ENCODE measurements around the gene SERPINB5. TPM values are rescaled to one million over a fixed set of nuclear protein-coding genes. Genes with fewer than 3 reads are reported as not detected.

The SERPINB5 gene
- total and polyA plus RNA-seq, 2 of the 13 experiments (the other 11 are each of a cell fraction or from before 2014, with no cell fraction given), result not detected

DNA sequence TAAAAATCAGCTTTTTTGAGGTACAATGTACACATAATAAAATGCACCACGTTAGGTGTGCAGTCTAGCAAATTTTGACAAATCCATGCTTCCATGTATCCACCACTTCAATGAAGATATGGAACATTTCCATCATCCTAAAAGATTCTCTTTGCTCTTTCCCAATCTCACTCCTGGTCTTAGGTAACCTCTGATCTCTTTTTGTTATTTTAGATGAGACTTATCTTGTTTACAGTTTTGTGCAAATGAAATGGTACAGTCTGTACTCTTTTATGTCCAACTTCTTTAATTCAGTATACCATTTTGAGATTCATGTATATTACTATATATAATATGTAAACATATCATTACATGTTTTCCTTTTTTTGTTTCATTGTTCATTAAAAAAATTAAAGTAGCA, 16.3 kb upstream of the SERPINB5 start (continued):
- TF ChIP-seq, protein P1, sequence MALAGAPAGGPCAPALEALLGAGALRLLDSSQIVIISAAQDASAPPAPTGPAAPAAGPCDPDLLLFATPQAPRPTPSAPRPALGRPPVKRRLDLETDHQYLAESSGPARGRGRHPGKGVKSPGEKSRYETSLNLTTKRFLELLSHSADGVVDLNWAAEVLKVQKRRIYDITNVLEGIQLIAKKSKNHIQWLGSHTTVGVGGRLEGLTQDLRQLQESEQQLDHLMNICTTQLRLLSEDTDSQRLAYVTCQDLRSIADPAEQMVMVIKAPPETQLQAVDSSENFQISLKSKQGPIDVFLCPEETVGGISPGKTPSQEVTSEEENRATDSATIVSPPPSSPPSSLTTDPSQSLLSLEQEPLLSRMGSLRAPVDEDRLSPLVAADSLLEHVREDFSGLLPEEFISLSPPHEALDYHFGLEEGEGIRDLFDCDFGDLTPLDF (CRISPR knock-in tag; IDR thresholded peaks at IDR 0.05), result no peak

GRCh38 chr18:63464434-63464833, 12.3 kb upstream of the SERPINB5 start:
- intact Hi-C loops (cut with micrococcal nuclease; ENCODE audit: unreplicated experiment), result no loop called here
- DNase-seq (ENCODE audit: low spot score) (no peak), ATAC-seq (no peak), FAIRE-seq (no peak)
- Histone ChIP-seq H3K36me3 (replicated peaks in 1 of 2; ENCODE audit: control insufficient read depth in 1 of 2, insufficient read depth in 2 of 2, low read length in 2 of 2) (no peaks in the 10 kb centered on the region), H3K4me2 (ENCODE audit: low read depth, low read length) (no peak overlapping the region), H4K20me1 (ENCODE audit: insufficient read depth, low read length) (no peaks in the 10 kb centered on the region), H3K79me2 (ENCODE audit: insufficient read depth, low read length) (no peaks in the 10 kb centered on the region), H3K9ac (ENCODE audit: insufficient read depth, low read depth, low read length) (no peak overlapping the region), H2AFZ (ENCODE audit: low read length) (no peak overlapping the region), H3K27me3 (ENCODE audit: control insufficient read depth in 1 of 2, insufficient read depth in 2 of 2, low read length in 2 of 2) (no peaks in the 10 kb centered on the region), H3K4me3 (replicated peaks in 1 of 3; ENCODE audit: insufficient read depth in 1 of 3, low read depth in 2 of 3, low read length in 3 of 3) (no peak overlapping the region), H3K9me3 (ENCODE audit: low read length) (no peaks in the 10 kb centered on the region), H3K27ac (ENCODE audit: extremely low read length, insufficient read depth, low read length) (no peak overlapping the region), H3K4me1 (ENCODE audit: insufficient read depth, low read length) (no peaks in the 10 kb centered on the region)
- CTCF ChIA-PET (ENCODE audit: low intra/inter-chr PET ratio, low total read pairs), result no interaction called here
- in situ Hi-C loops (cut with HindIII; ENCODE audit: extremely low pct_ligation_motif_present, low pct_unique_long_range_greater_than_20kb), result no loop called here
- POLR2A ChIA-PET, result no interaction called here
- no TSS peak for BruUV-seq (replicated peaks)
- peak; percentile 95 to 96 for TF ChIP-seq MAFK (conservative IDR thresholded peaks at IDR 0.05 in 1 of 2, IDR thresholded peaks at IDR 0.05 in 1 of 2; ENCODE audit: low read length in 2 of 2)
- peak; percentile 96 for TF ChIP-seq MAFF (IDR thresholded peaks at IDR 0.05; ENCODE audit: low read depth, low read length)
- TF ChIP-seq ZNF432 (CRISPR knock-in tag; IDR thresholded peaks at IDR 0.05; ENCODE audit: borderline replicate concordance), result no peak
- TF ChIP-seq NFE2L2 (IDR thresholded peaks at IDR 0.05; ENCODE audit: low read length), result 0 out of 2 replicates have a peak, but pooled peaks have one; percentile 28
- WGBS (ENCODE audit: low lambda C conversion rate), result 2% methylated on average over 2 of the region's 2 CpGs

GRCh38 chr18:63465059-63465458, 11.7 kb upstream of the SERPINB5 start:
- 0% methylated on average over 2 of the region's 2 CpGs for WGBS (ENCODE audit: low lambda C conversion rate)
- ChIA-PET CTCF (ENCODE audit: low intra/inter-chr PET ratio, low total read pairs) (no interaction called here), POLR2A (no interaction called here)
- no peak overlapping the region for H3K4me2 ChIP-seq (ENCODE audit: low read depth, low read length)
- H3K27me3 ChIP-seq (ENCODE audit: control insufficient read depth in 1 of 2, insufficient read depth in 2 of 2, low read length in 2 of 2), result no peaks in the 10 kb centered on the region
- H3K36me3 ChIP-seq (replicated peaks in 1 of 2; ENCODE audit: control insufficient read depth in 1 of 2, insufficient read depth in 2 of 2, low read length in 2 of 2), result no peaks in the 10 kb centered on the region
- ATAC-seq, result no peak
- no peaks in the 10 kb centered on the region for H4K20me1 ChIP-seq (ENCODE audit: insufficient read depth, low read length)
- no peak overlapping the region for H2AFZ ChIP-seq (ENCODE audit: low read length)
- no peak for DNase-seq (ENCODE audit: low spot score)
- FAIRE-seq, result no peak
- H3K79me2 ChIP-seq (ENCODE audit: insufficient read depth, low read length), result no peaks in the 10 kb centered on the region
- no peaks in the 10 kb centered on the region for H3K9me3 ChIP-seq (ENCODE audit: low read length)
- no peak overlapping the region for H3K27ac ChIP-seq (ENCODE audit: extremely low read length, insufficient read depth, low read length)
- intact Hi-C loops (cut with micrococcal nuclease; ENCODE audit: unreplicated experiment) (no loop called here), in situ Hi-C loops (cut with HindIII; ENCODE audit: extremely low pct_ligation_motif_present, low pct_unique_long_range_greater_than_20kb) (no loop called here)
- no peaks in the 10 kb centered on the region for H3K4me1 ChIP-seq (ENCODE audit: insufficient read depth, low read length)
- no peak overlapping the region for H3K4me3 ChIP-seq (replicated peaks in 1 of 3; ENCODE audit: insufficient read depth in 1 of 3, low read depth in 2 of 3, low read length in 3 of 3)
- BruUV-seq (replicated peaks), result no TSS peak
- no peak overlapping the region for H3K9ac ChIP-seq (ENCODE audit: insufficient read depth, low read depth, low read length)
- TF ChIP-seq HNRNPK (IDR thresholded peaks at IDR 0.05; ENCODE audit: low read depth, low read length, poor library complexity, severe bottlenecking), result no peak
- no peak for TF ChIP-seq ZNF678 (CRISPR knock-in tag; IDR thresholded peaks at IDR 0.05)
- no peak for TF ChIP-seq MYNN (CRISPR knock-in tag; IDR thresholded peaks at IDR 0.05; ENCODE audit: low read depth)
- no peak for TF ChIP-seq SRF (IDR thresholded peaks at IDR 0.05; ENCODE audit: low read depth, low read length)
- no peak for TF ChIP-seq ZHX2 (IDR thresholded peaks at IDR 0.05; ENCODE audit: low read depth)
- no peak for TF ChIP-seq ZHX2 (CRISPR knock-in tag; IDR thresholded peaks at IDR 0.05; ENCODE audit: borderline replicate concordance)
